SH-SY5Y (cell line): ENCODE measurements around the gene TMEM181.

Source experiments
- GATA2 ChIP-seq: IDR thresholded peaks from 2 replicates; pipeline ENCODE4 v1.6.1; 2011; ENCODE audit warnings: mild to moderate bottlenecking, low read depth, low read length
- GATA3 ChIP-seq: IDR thresholded peaks from 2 replicates; pipeline ENCODE4 v1.6.1; 2011; ENCODE audit warnings: low read depth, mild to moderate bottlenecking, low read length, moderate library complexity

TMEM181 gene

GRCh38 chr6:158559895-158560835, at the start of gene TMEM181:
TSS of gene TMEM181 (plus strand) at chr6:158560091. CDS start at chr6:158560225, 134 bp downstream.
- TF ChIP-seq GATA2 = no peak
- TF ChIP-seq GATA3 = no peak

- no peak for TF ChIP-seq GATA2
Measured at GRCh38 chr6:158512809-158513208, 47.1 kb upstream of the TMEM181 start.

- TF ChIP-seq GATA3 (no peak), GATA2 (no peak)
Measured at GRCh38 chr6:158514176-158514575, 45.7 kb upstream of the TMEM181 start.

- TF ChIP-seq GATA2 (no peak), GATA3 (no peak)
Measured at GRCh38 chr6:158514991-158515390, 44.9 kb upstream of the TMEM181 start.

GRCh38 chr6:158516098-158516497, 43.8 kb upstream of the TMEM181 start:
- TF ChIP-seq GATA2 = no peak
- TF ChIP-seq GATA3 = no peak

- TF ChIP-seq GATA2 (no peak), GATA3 (no peak)
Measured at GRCh38 chr6:158517038-158517437, 42.9 kb upstream of the TMEM181 start.

GRCh38 chr6:158517581-158517980, 42.3 kb upstream of the TMEM181 start:
- TF ChIP-seq GATA2 (no peak), GATA3 (no peak)

GRCh38 chr6:158518191-158519127, 41.4 kb upstream of the TMEM181 start:
- TF ChIP-seq GATA3 = no peak
- no peak for TF ChIP-seq GATA2

GRCh38 chr6:158519300-158519699, 40.6 kb upstream of the TMEM181 start:
- TF ChIP-seq GATA2 (no peak), GATA3 (no peak)

- no peak for TF ChIP-seq GATA3
- no peak for TF ChIP-seq GATA2
Measured at GRCh38 chr6:158519761-158520160, 40.1 kb upstream of the TMEM181 start.

- no peak for TF ChIP-seq GATA2
- no peak for TF ChIP-seq GATA3
Measured at GRCh38 chr6:158521759-158522158, 38.1 kb upstream of the TMEM181 start.

- TF ChIP-seq GATA2 (no peak), GATA3 (no peak)
Measured at GRCh38 chr6:158522616-158523015, 37.3 kb upstream of the TMEM181 start.

GRCh38 chr6:158524311-158524710, 35.6 kb upstream of the TMEM181 start:
- TF ChIP-seq GATA2 (no peak), GATA3 (no peak)

GRCh38 chr6:158528826-158529225, 31.1 kb upstream of the TMEM181 start:
- TF ChIP-seq GATA2 = no peak
- TF ChIP-seq GATA3 = no peak
